ENCODE results near the gene NHERF2. TPM values are rescaled to one million over a fixed set of nuclear protein-coding genes. Genes with fewer than 3 reads are reported as not detected.

The NHERF2 gene
- total RNA-seq, 1 donor from 2014 or later, result 48.5 TPM

- DNase-seq (ENCODE audit: low read depth in 2 of 2), result peak in 1 of 2 donors; percentile 66
These were observed 615 bp downstream of the NHERF2 start for GRCh38 chr16:2027024-2028010.

DNA sequence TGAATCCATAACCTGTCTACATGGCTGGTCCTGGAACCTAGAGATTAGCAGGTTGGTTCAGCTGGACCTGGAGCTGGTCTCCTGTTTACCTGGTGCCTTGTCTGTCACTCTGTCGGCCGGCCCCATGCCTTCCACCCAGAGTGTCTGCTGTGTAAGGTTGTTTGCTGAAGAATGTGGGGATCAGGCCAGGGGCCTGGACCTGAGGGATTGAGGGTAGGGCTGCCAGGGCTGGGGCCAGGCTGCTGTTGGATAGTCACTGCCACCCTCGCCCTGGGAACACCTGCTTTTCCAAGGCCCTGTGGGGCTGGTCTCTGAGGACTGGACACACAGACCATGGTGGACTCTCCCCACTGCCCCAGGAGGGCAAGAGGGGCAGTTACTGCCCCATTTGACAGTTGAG, 1.4 kb downstream of the NHERF2 start:
- no peak for DNase-seq (ENCODE audit: low read depth in 2 of 2)

GRCh38 chr16:2028620-2029220, 2.0 kb downstream of the NHERF2 start:
- no peak for DNase-seq (ENCODE audit: low read depth in 2 of 2)

DNA sequence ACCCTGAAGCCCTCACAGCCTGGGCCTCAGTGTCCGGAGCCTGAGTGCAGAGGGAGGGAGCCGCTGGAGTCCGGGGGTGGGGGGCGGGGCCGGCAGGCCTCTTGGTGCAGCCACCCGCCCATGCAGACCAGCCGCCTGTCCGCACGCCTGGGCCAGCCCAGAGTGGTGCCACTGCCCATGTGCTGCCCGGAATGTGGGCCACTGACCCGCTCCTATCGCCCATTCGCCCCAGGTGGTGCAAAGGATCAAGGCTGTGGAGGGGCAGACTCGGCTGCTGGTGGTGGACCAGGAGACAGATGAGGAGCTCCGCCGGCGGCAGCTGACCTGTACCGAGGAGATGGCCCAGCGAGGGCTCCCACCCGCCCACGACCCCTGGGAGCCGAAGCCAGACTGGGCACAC, 2.6 kb downstream of the NHERF2 start:
- DNase-seq (ENCODE audit: low read depth in 2 of 2), result no peak

DNA sequence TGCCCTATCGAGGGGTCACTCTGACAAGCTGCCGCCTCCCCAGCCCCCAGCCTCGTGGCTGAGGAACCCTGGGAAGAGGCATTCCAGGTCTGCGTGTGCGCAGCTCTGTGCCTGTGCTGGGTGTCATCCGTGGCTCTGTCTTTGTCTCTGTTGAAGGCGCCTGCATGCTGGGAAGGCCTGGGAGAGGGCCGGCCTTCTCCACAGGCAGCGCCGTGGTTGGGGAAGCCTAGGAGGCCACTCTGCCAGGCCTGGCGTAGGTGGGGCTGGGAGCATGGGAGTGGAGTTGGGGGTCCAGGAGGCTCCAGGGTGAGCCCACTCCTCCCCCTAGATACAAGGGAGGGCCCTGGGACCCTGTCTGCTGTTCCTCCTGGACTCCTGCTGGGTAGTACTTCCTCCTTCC, 3.3 kb downstream of the NHERF2 start:
- DNase-seq (ENCODE audit: low read depth in 2 of 2), result no peak

- peak in 1 of 2 donors; percentile 64 for DNase-seq (ENCODE audit: low read depth in 2 of 2)
These were observed 4.4 kb downstream of the NHERF2 start for GRCh38 chr16:2031081-2031577.

DNA sequence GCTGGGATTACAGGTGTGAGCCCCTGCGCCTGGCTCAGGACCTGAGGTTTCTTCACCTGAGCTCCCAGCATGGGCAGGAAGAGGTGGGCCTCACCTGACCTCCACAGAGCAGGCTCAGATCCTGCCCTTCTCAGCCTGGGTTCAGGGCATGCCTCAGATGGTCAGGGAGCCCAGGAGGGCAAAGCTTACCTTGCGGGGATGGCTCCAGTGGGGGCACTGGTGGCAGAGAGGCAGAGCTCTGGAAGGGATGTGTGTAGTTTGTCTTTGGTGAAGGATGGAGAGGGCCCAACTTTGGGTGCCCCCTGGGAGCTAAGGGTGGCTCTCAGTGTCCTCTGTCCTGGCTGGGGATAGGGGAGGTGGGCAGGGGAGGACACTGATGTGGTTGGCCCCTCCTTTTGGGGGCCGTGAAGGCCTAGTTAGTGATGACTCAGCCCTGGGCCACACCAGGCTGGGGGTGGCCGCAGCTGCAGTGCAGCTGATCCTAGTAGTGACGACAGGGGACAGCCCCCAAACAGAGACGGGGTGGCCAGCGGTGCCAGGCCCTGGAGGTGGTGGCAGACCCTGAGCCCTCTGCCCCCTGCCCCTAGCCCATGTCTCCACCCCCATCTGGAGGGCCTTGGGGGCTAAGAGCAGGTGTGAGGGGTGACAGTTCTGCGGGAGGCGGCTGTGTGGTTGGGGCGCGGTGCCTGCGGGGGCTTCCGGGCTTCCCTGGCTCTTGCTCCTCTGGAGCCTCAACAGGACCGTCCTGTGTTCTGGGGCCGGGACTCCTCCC, 5.8 kb downstream of the NHERF2 start:
- DNase-seq (ENCODE audit: low read depth in 2 of 2), result peak in 1 of 2 donors; percentile 56

DNA sequence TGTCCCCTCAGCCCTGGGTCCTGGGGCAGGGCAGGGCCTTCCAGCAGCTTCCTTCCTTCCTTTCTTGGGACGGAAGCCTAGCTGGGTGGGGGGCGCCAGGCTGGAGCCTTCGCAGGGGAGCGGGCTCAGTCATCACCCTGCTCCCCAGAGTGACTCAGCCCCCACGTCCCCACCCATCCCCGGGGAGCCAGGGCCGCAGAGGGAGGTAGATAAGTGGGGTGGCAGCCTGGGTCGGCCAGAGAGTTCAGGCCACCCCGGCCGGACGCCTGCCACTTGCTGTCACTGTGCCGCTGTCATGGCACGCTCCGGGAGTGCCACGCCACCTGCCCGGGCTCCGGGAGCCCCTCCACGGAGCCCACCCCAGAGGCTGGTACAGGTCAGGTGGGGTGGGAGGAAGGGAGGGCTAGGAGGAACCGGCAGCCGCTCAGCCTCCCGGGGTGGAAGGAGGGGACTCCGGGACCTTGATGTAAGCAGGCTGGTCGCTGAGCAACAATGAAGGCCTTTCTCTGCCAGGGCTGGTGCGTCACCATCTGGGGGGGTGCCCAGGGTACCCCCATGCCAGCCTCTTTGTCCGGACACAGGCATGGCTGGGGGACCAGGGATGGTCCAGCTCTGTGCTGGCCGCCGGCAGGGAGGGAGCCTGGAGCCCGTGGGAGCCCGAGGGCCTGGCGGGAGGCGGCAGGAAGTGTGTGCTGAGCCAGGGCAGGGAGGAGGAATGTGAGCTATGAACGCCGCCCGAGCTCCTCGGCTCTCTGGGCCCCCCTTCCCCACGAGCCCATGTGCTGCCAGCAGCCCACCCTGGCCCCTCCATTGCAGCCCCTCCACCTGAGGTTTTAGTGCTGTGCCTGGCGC, 6.6 kb downstream of the NHERF2 start:
- peak in 1 of 2 donors; percentile 72 for DNase-seq (ENCODE audit: low read depth in 2 of 2)

DNA sequence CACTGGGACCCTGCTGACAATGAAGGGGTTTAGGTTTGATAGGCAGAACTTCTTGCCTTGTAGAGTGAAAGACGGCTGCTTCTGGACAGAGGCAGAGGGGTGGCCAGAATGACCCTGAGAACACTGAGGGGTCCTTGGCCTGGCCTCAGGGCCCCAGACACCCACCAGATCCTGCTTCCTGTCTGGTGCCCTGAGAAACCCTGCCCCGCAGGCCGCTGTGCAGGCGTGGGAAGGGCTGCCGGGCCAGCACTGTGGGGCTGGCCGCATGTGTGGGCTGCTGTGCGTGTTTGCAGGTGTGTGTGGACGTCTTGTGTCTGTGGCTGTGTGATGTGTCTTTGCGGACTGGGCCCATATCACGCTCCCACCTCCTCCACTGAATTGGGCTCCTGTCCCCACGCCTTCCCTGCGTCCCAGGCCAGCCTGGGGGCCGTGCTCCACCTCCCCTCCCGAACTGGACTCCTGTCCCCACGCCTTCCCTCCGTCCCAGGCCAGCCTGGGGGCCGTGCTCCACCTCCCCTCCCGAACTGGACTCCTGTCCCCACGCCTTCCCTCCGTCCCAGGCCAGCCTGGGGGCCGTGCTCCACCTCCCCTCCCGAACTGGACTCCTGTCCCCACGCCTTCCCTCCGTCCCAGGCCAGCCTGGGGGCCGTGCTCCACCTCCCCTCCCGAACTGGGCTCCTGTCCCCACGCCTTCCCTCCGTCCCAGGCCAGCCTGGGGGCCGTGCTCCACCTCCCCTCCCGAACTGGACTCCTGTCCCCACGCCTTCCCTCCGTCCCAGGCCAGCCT, 7.4 kb downstream of the NHERF2 start:
- DNase-seq (ENCODE audit: low read depth in 2 of 2), result peak in 1 of 2 donors; percentile 36

DNA sequence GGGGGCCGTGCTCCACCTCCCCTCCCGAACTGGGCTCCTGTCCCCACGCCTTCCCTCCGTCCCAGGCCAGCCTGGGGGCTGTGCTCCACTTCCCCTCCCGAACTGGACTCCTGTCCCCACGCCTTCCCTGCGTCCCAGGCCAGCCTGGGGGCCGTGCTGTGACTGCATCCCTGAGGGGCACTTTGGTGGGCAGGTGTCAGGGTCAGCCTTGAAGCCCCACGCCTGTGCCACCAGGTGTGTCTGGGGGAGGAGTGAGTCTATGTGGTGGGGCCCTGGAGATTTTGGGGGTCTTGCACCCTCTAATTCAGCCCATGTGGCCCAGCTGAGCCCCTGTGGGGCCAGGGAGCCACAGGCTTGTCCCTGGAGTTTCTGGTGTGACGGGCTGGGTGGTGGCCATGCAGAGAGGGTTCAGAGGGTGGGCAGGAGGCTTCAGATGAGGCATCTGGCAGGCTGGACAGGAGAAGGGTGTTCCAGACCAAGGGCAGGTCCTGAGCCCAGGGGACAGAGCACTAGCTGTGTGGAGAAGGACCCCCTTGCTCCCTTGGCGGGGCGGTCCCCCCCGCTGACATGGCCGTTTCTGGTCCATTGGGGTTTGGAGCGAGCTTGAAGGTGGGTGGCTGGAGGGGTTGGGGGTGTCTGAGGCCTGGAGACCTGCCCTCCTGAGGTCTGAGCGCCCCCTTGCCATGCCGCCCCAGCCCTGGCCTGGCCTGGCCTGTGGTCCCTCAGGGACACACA, 8.2 kb downstream of the NHERF2 start:
- DNase-seq (ENCODE audit: low read depth in 2 of 2), result no peak

GRCh38 chr16:2035431-2036199, 8.9 kb downstream of the NHERF2 start:
- peak in 1 of 2 donors; percentile 56 for DNase-seq (ENCODE audit: low read depth in 2 of 2)

- no peak for DNase-seq (ENCODE audit: low read depth in 2 of 2)
These were observed 9.7 kb downstream of the NHERF2 start for GRCh38 chr16:2036200-2036966.

DNA sequence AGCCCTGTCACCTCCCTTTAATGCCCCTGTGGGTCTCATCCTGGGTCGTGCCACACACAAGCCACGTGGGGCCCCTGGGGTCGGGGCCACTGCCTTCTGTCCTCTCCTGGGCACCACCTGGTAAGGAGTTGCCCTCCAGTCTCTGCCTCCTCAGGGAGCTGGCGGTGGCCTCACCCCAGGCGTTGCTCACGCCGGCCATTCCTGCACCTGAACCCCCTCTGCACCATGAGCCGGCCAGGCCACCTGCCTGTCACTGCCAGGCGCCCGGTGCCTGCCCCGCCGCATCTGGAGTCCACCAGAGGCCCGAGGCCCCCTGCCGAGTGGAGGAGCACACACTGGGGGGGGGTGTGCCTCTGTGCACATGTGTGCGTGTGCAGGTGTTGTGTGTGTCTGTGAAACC, 10.4 kb downstream of the NHERF2 start:
- DNase-seq (ENCODE audit: low read depth in 2 of 2), result no peak

DNA sequence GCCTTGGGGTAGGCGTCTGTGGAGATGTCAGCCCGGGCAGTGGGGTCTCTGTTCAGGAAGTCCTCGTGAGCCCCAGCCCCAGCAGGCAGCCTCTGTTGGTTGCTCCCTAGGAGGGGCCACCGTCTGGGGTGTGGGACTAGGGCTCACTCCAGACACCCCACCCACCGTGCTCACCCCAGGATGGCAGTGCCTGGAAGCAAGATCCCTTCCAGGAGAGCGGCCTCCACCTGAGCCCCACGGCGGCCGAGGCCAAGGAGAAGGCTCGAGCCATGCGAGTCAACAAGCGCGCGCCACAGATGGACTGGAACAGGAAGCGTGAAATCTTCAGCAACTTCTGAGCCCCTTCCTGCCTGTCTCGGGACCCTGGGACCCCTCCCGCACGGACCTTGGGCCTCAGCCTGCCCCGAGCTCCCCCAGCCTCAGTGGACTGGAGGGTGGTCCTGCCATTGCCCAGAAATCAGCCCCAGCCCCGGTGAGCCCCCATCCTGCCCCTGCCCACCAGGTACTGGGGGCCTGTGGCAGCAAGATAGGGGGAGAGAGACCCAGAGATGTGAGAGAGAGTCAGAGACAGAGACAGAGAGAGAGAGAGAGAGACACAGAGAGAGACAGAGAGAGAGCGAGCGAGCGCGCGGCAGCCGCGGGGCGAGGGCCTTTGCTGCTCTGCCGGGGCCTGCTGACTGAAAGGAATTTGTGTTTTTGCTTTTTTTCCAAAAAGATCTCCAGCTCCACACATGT, 11.1 kb downstream of the NHERF2 start:
- DNase-seq (ENCODE audit: low read depth in 2 of 2), result no peak

- DNase-seq (ENCODE audit: low read depth in 2 of 2), result no peak
These were observed 11.9 kb downstream of the NHERF2 start for GRCh38 chr16:2038382-2039231.
